ENCODE data around the gene PBX2. TPM values are rescaled to one million over a fixed set of nuclear protein-coding genes. Genes with fewer than 3 reads are reported as not detected.
"Not testable (repeated sequence)": the region's sequence is repeated elsewhere in the genome, so short reads cannot be mapped to it uniquely, and the experiment has no call there.

Gene PBX2
- total RNA-seq, 1 experiment from 2014 or later, result 176 TPM

DNA sequence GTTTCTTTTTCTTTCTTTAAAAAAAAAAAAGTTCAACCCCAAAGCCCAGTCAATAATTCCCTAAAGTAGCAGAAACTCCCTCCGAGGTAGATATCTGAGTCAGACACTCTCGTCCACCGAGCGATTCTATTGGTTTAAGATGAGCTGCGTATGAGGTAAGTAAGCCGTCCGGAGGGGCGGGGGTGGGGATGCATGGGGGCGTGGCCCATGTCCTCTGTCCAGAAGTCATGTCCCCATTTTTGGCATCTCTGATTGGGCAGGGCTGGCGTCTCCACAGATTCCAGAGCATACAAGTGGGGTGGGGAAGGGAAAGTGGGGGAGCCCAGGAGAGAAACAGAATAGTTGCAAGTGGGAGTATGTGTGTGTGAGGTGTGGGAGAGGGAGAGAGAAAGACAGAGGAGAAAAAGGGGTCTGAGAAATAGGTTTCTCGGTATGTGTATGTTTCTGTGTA lies 4.3 kb downstream of the PBX2 start:
- H4K8ac ChIP-seq (replicated peaks; ENCODE audit: insufficient read length, low read depth, low read length); H3K9me3 ChIP-seq (ENCODE audit: control insufficient read depth, low read depth, low read length); H3K18ac ChIP-seq (ENCODE audit: insufficient read length, low read depth, low read length); H2BK20ac ChIP-seq (ENCODE audit: low read depth, low read length, poor library complexity, severe bottlenecking); H3K79me1 ChIP-seq (ENCODE audit: insufficient read depth, low read depth, low read length, poor library complexity, severe bottlenecking); H3K27me3 ChIP-seq (ENCODE audit: insufficient read depth, low read length); H3K23me2 ChIP-seq (ENCODE audit: insufficient read length, low read depth, low read length, poor library complexity, severe bottlenecking); H4K91ac ChIP-seq (ENCODE audit: insufficient read length, low read depth, low read length); H2BK5ac ChIP-seq (ENCODE audit: insufficient read length, low read length); H3K4me1 ChIP-seq (ENCODE audit: insufficient read depth, low read length); H4K20me1 ChIP-seq (ENCODE audit: control insufficient read depth, insufficient read depth, insufficient read length); H2AFZ ChIP-seq (ENCODE audit: low read length); H2BK12ac ChIP-seq (ENCODE audit: insufficient read length, low read depth, low read length); H3K9ac ChIP-seq (ENCODE audit: extremely low read depth, insufficient read length, low read length); H2BK120ac ChIP-seq (ENCODE audit: low read depth, low read length, poor library complexity, severe bottlenecking); H3K79me2 ChIP-seq (ENCODE audit: insufficient read depth, low read length); H3K14ac ChIP-seq (ENCODE audit: insufficient read depth, low read length); H3K27ac ChIP-seq (ENCODE audit: insufficient read length, low read depth, low read length); H3K56ac ChIP-seq (ENCODE audit: insufficient read length, low read depth, low read length); H3K4me2 ChIP-seq (ENCODE audit: insufficient read depth, insufficient read length, low read length); H3K4ac ChIP-seq (ENCODE audit: low read depth, low read length); H3K23ac ChIP-seq (ENCODE audit: insufficient read length, low read depth, low read length); H3K27me3 Mint-ChIP-seq (ENCODE audit: low read depth); H3K9me3 Mint-ChIP-seq; H2AK5ac ChIP-seq (ENCODE audit: insufficient read length, low read length); H4K5ac ChIP-seq (ENCODE audit: insufficient read length, low read depth, low read length); H3T11ph ChIP-seq (ENCODE audit: low read length); H2BK15ac ChIP-seq (ENCODE audit: low read depth, low read length): not testable (repeated sequence)
- H3K4me3 Mint-ChIP-seq, result peak overlapping the region; percentile 33 to 56; a peak in 3 of 5 replicates
- peaks cover 19 to 34% of the 10 kb centered on the region in 2 experiments for H3K4me1 Mint-ChIP-seq
- peak; percentile 88 for DNase-seq
- peak overlapping the region; percentile 32 to 90 (median 90); a peak in 5 of 7 replicates for H3K27ac Mint-ChIP-seq
- peaks cover 20 to 68% (median 54%) of the 10 kb centered on the region in 3 experiments; a peak in 6 of 7 replicates for H3K36me3 Mint-ChIP-seq (ENCODE audit: insufficient read depth in 1 of 3, low read depth in 3 of 3)
- no CpG with 5 or more reads among the region's 11 CpGs for WGBS (ENCODE audit: extremely low coverage, insufficient read length, low lambda C conversion rate)
